H1 (cell line): ENCODE results near the gene GAPDHS. TPM values are rescaled to one million over a fixed set of nuclear protein-coding genes. Genes with fewer than 3 reads are reported as not detected.

Experiments used
- CTCF ChIA-PET: fragments of 300-600 bp; sonication (Branson Sonifier 250); formaldehyde crosslinking; loops from one replicate; lab custom pipeline; 2021; ENCODE audit not compliant: partially characterized antibody; lab: Charles Lee
- POLR2A ChIA-PET: fragments of 300-600 bp; sonication (Branson Sonifier 250); formaldehyde crosslinking; loops from one replicate; lab custom pipeline; 2021; ENCODE audit warnings: inconsistent platforms; ENCODE audit not compliant: partially characterized antibody; lab: Charles Lee
- DNase-seq, 2 experiments: peaks; one replicate each; pipeline versions ENCODE4 v3.0.0 to v3.0.0-alpha.2; 2010 to 2022; ENCODE audit warnings: low spot score in 2 of 2, low read depth in 1 of 2, mixed read lengths in 1 of 2
- FAIRE-seq: peaks from 2 replicates; lab custom pipeline; 2011; peaks lifted over from hg19 to GRCh38; lab: Jason Lieb, UNC
- H2AFZ ChIP-seq: 2 replicates; pipeline ENCODE4 v1.8.1; 2012; ENCODE audit warnings: low read length, inconsistent platforms
- H2AK5ac ChIP-seq: 2 replicates; pipeline ENCODE4 v1.6.1; 2013; ENCODE audit warnings: low read depth, low read length
- H2BK120ac ChIP-seq: replicated peaks from 2 replicates; pipeline ENCODE3; 2013; ENCODE audit warnings: low read depth, low read length, inconsistent platforms
- H2BK12ac ChIP-seq: 2 replicates; pipeline ENCODE4 v1.6.1; 2013; ENCODE audit warnings: low read depth, low read length
- H2BK15ac ChIP-seq: 2 replicates; pipeline ENCODE4 v1.6.1; 2013; ENCODE audit warnings: low read length
- H2BK20ac ChIP-seq: 2 replicates; pipeline ENCODE4 v1.6.1; 2013; ENCODE audit warnings: low read length
- H2BK5ac ChIP-seq: 2 replicates; pipeline ENCODE4 v1.6.1; 2013; ENCODE audit warnings: low read depth, low read length
- H3K14ac ChIP-seq: 2 replicates; pipeline ENCODE4 v1.6.1; 2013; ENCODE audit warnings: inconsistent platforms; ENCODE audit not compliant: insufficient read length
- H3K18ac ChIP-seq: 2 replicates; pipeline ENCODE4 v1.6.1; 2013; ENCODE audit warnings: low read length; ENCODE audit errors: extremely low read depth
- H3K23ac ChIP-seq: 2 replicates; pipeline ENCODE4 v1.6.1; 2013; ENCODE audit warnings: inconsistent platforms; ENCODE audit not compliant: insufficient read length
- H3K23me2 ChIP-seq: 2 replicates; pipeline ENCODE4 v1.6.1; 2013; ENCODE audit warnings: low read depth, low read length
- H3K27ac ChIP-seq: 2 replicates; pipeline ENCODE4 v1.6.1; 2011; ENCODE audit warnings: low read depth, low read length, inconsistent platforms
- H3K27me3 ChIP-seq, 4 experiments: replicated peaks in 1 of 4; 1 replicate in 1 of 4; 2 replicates in 3 of 4; pipeline versions ENCODE4 v1.6.1 to v1.8.1; 2011 to 2013; ENCODE audit warnings: low read length in 3 of 4, mild to moderate bottlenecking in 3 of 4, inconsistent platforms in 2 of 4, mixed read lengths in 2 of 4, moderate library complexity in 1 of 4; ENCODE audit not compliant: control insufficient read depth in 3 of 4, insufficient read depth in 3 of 4; ENCODE audit errors: extremely low read depth in 1 of 4
- H3K36me3 ChIP-seq, 4 experiments: 2 replicates each; pipeline versions ENCODE4 v1.6.1 to v1.8.1; 2011 to 2013; ENCODE audit warnings: mild to moderate bottlenecking in 4 of 4, low read length in 3 of 4, moderate library complexity in 2 of 4, control low read depth in 1 of 4, inconsistent platforms in 1 of 4; ENCODE audit not compliant: insufficient read depth in 4 of 4, control insufficient read depth in 2 of 4
- H3K4ac ChIP-seq: replicated peaks from 2 replicates; pipeline ENCODE3; 2013; ENCODE audit warnings: low read length, low read depth, mixed read lengths, inconsistent platforms; ENCODE audit not compliant: insufficient read length
- H3K4me1 ChIP-seq, 4 experiments: replicated peaks in 1 of 4; 1 replicate in 1 of 4; 2 replicates in 3 of 4; pipeline versions ENCODE4 v1.6.1 to v1.8.1; 2011 to 2013; ENCODE audit warnings: low read length in 3 of 4, inconsistent platforms in 2 of 4, mixed read lengths in 1 of 4; ENCODE audit not compliant: insufficient read depth in 4 of 4, control insufficient read depth in 3 of 4
- H3K4me2 ChIP-seq, 2 experiments: 2 replicates each; pipeline versions ENCODE4 v1.6.1 to v1.8.1; 2011 to 2013; ENCODE audit warnings: low read depth in 2 of 2, low read length in 2 of 2, control low read depth in 1 of 2, inconsistent platforms in 1 of 2, mild to moderate bottlenecking in 1 of 2; ENCODE audit not compliant: insufficient read depth in 1 of 2
- H3K4me3 ChIP-seq, 4 experiments: fragments of 200-600, 300-600 bp in 1 of 4; sonication (generic), shearing (Covaris generic), sonication (Bioruptor Twin) in 1 of 4; 2 replicates each; pipeline versions ENCODE4 v1.5.1 to v1.8.1; 2011 to 2016; ENCODE audit warnings: low read length in 4 of 4, low read depth in 3 of 4, control low read depth in 2 of 4, inconsistent platforms in 2 of 4, mild to moderate bottlenecking in 2 of 4, mixed read lengths in 1 of 4, moderate library complexity in 1 of 4; ENCODE audit not compliant: insufficient read depth in 2 of 4; ENCODE audit errors: extremely low read depth in 1 of 4
- H3K56ac ChIP-seq: replicated peaks from 2 replicates; pipeline ENCODE3; 2013; ENCODE audit warnings: low read depth, mild to moderate bottlenecking, mixed read lengths, low read length, inconsistent platforms; ENCODE audit not compliant: insufficient read length
- H3K79me1 ChIP-seq: 2 replicates; pipeline ENCODE4 v1.6.1; 2013; ENCODE audit warnings: low read depth, low read length, control low read depth
- H3K79me2 ChIP-seq, 2 experiments: 2 replicates each; pipeline versions ENCODE4 v1.6.1 to v1.8.1; 2012 to 2013; ENCODE audit warnings: low read length in 2 of 2, mild to moderate bottlenecking in 2 of 2, inconsistent platforms in 1 of 2; ENCODE audit not compliant: insufficient read depth in 2 of 2, control insufficient read depth in 1 of 2
- H3K9ac ChIP-seq, 4 experiments: replicated peaks in 1 of 4; 1 replicate in 1 of 4; 2 replicates in 3 of 4; pipeline versions ENCODE4 v1.6.1 to v1.8.1; 2011 to 2013; ENCODE audit warnings: low read depth in 3 of 4, low read length in 3 of 4, control low read depth in 2 of 4, mild to moderate bottlenecking in 2 of 4, moderate library complexity in 2 of 4, inconsistent platforms in 1 of 4; ENCODE audit errors: extremely low read depth in 1 of 4
- H3K9me3 ChIP-seq, 2 experiments: 2 replicates each; pipeline versions ENCODE4 v1.6.1 to v1.8.1; 2012 to 2013; ENCODE audit warnings: mild to moderate bottlenecking in 2 of 2, moderate library complexity in 2 of 2, control low read depth in 1 of 2, inconsistent platforms in 1 of 2, low read depth in 1 of 2, low read length in 1 of 2, mixed read lengths in 1 of 2; ENCODE audit not compliant: insufficient read depth in 2 of 2
- H4K20me1 ChIP-seq, 2 experiments: replicated peaks in 1 of 2; 2 replicates each; pipeline versions ENCODE3 to v1.8.1; 2011 to 2013; ENCODE audit warnings: inconsistent platforms in 2 of 2, low read length in 2 of 2, mild to moderate bottlenecking in 1 of 2; ENCODE audit not compliant: insufficient read depth in 2 of 2, control insufficient read depth in 1 of 2
- H4K5ac ChIP-seq: 2 replicates; pipeline ENCODE4 v1.6.1; 2013; ENCODE audit warnings: low read length, low read depth, mixed read lengths, inconsistent platforms; ENCODE audit not compliant: insufficient read length
- H4K8ac ChIP-seq: 2 replicates; pipeline ENCODE4 v1.8.0; 2013; ENCODE audit warnings: mild to moderate bottlenecking, moderate library complexity, low read length, inconsistent platforms; ENCODE audit not compliant: insufficient read depth; ENCODE audit errors: extremely low read depth
- H4K91ac ChIP-seq: replicated peaks from 2 replicates; pipeline ENCODE3; 2013; ENCODE audit warnings: low read length, mixed read lengths, inconsistent platforms; ENCODE audit not compliant: insufficient read length
- ATF3 ChIP-seq: IDR thresholded peaks from 2 replicates; pipeline ENCODE4 v1.6.1; 2011; ENCODE audit warnings: low read depth, mild to moderate bottlenecking, low read length; ENCODE audit not compliant: insufficient read depth
- BCL11A ChIP-seq, 2 experiments: IDR thresholded peaks; one replicate each; pipeline ENCODE4 v1.6.1; 2011; ENCODE audit warnings: low read depth in 2 of 2, low read length in 2 of 2, mild to moderate bottlenecking in 2 of 2
- CREB1 ChIP-seq: IDR thresholded peaks from 2 replicates; pipeline ENCODE4 v1.6.1; 2012; ENCODE audit warnings: inconsistent platforms
- HDAC6 ChIP-seq: IDR thresholded peaks from one replicate; pipeline ENCODE4 v1.7.1; 2012; ENCODE audit warnings: low read depth, mild to moderate bottlenecking, inconsistent platforms, low read length, moderate library complexity
- SIX5 ChIP-seq: IDR thresholded peaks from 2 replicates; pipeline ENCODE4 v1.6.1; 2011; ENCODE audit warnings: mild to moderate bottlenecking, low read depth, low read length
- SP2 ChIP-seq: IDR thresholded peaks from 2 replicates; pipeline ENCODE4 v1.6.1; 2012; ENCODE audit warnings: mild to moderate bottlenecking, low read length, inconsistent platforms
- WGBS, 2 experiments: shearing (Covaris generic) in 1 of 2; methylation state at CpG; one replicate each; pipeline versions ENCODE4 v1.1.6 to v1.1.7; 2013 to 2015; ENCODE audit warnings: low lambda C conversion rate in 2 of 2, mixed read lengths in 2 of 2, inconsistent platforms in 1 of 2, low coverage in 1 of 2, missing lambda C conversion rate in 1 of 2; ENCODE audit not compliant: insufficient replicate concordance in 2 of 2, insufficient coverage in 1 of 2, insufficient read length in 1 of 2; ENCODE audit errors: extremely low coverage in 1 of 2, missing lambda C conversion rate in 1 of 2; 5-methylcytosine and 5-hydroxymethylcytosine counted together
- polyA plus RNA-seq, 7 experiments: library from polyadenylated mRNA; depleted of rRNA in 3 of 7; stranded (reverse) in 5 of 7; unstranded in 2 of 7; fragments of >200 nt in 5 of 7; fragments of 200-250 nt in 2 of 7; gene quantifications; 1 replicate in 5 of 7; 2 replicates in 1 of 7; 4 replicates in 1 of 7; pipeline versions ENCODE4 v1.2.1 to v1.2.3, GENCODE V29; 2011 to 2013; ENCODE audit warnings: missing spikeins in 2 of 7, mixed read lengths in 2 of 7
- total RNA-seq: library from RNA; stranded (reverse); fragmentation: NEBNext Ultra II Directional; extraction: Animal tissue kit (Norgen Biotek cat#: 25700); gene quantifications from 2 replicates; pipeline ENCODE4 v1.2.1, GENCODE V29; 2021

GAPDHS gene
- total and polyA plus RNA-seq, 2 of the 8 experiments (the other 6 are each of a cell fraction or from before 2014, with no cell fraction given), result 0.26 TPM; not detected in 1

GRCh38 chr19:35493971-35494370 is 39.3 kb upstream of the GAPDHS start:
- WGBS, 2 experiments, result 87% methylated on average over 8 of the region's 9 CpGs; no CpG with 5 or more reads in 1 of the 2 experiments
- H3K14ac ChIP-seq, result no peak overlapping the region
- no peaks in the 10 kb centered on the region for H3K79me2 ChIP-seq
- H3K4me2 ChIP-seq, result no peak overlapping the region
- H2BK12ac ChIP-seq, result no peak overlapping the region
- DNase-seq (no peak), FAIRE-seq (no peak)
- H3K4me1 ChIP-seq, result peaks cover 0 to 5% (median 3%) of the 10 kb centered on the region in 4 experiments; a peak in 3 of 7 replicates
- H3K27me3 ChIP-seq, result no peaks in the 10 kb centered on the region; a peak in 1 of 7 replicates
- H3K36me3 ChIP-seq, result peaks cover 2 to 11% (median 4%) of the 10 kb centered on the region in 4 experiments; a peak in 4 of 8 replicates
- no peak overlapping the region for H3K27ac ChIP-seq
- H3K79me1 ChIP-seq, result no peaks in the 10 kb centered on the region; the same call in 1 of the 2 replicates
- H3K9ac ChIP-seq, result no peak overlapping the region
- peaks cover 0 to 9% of the 10 kb centered on the region in 2 experiments for H4K20me1 ChIP-seq
- POLR2A ChIA-PET, result interaction anchor here (0.7 to 3.8 kb wide), 3 partner anchors 12 to 17 kb away, joined by 3 to 20 read pairs (median 5); no protein-coding TSS in a partner anchor
- H4K5ac ChIP-seq, result no peak overlapping the region
- no peak overlapping the region for H3K18ac ChIP-seq
- H4K91ac ChIP-seq, result no peak overlapping the region
- no peak overlapping the region for H2BK20ac ChIP-seq
- no peak overlapping the region for H2AFZ ChIP-seq
- H3K9me3 ChIP-seq, result no peaks in the 10 kb centered on the region
- H2BK15ac ChIP-seq, result no peak overlapping the region
- H3K23me2 ChIP-seq, result no peaks in the 10 kb centered on the region
- H2BK5ac ChIP-seq, result no peak overlapping the region
- H3K4ac ChIP-seq, result no peak overlapping the region
- CTCF ChIA-PET, result interaction anchor here (0.8 to 3.1 kb wide), 6 partner anchors 11 to 141 kb away, joined by 3 to 32 read pairs (median 7); no protein-coding TSS in a partner anchor
- H3K4me3 ChIP-seq, result no peak overlapping the region
- no peak overlapping the region for H3K23ac ChIP-seq
- no peak overlapping the region for H2AK5ac ChIP-seq
- no peak overlapping the region for H4K8ac ChIP-seq
- no peak overlapping the region for H3K56ac ChIP-seq
- H2BK120ac ChIP-seq, result no peak overlapping the region
- TF ChIP-seq CREB1, result no peak
- no peak for TF ChIP-seq SIX5
- no peak for TF ChIP-seq ATF3
- no peak for TF ChIP-seq HDAC6
- TF ChIP-seq SP2, result no peak
- no peak for TF ChIP-seq BCL11A (IDR thresholded peaks at IDR 0.05; ENCODE audit: low read depth in 2 of 2, low read length in 2 of 2)
